A204.1 (cell line): ENCODE results near the gene PHF3.
A peak's percentile ranks its signal among the peaks of the same experiment; 100 is the strongest.

Source experiments
- FAIRE-seq: peaks from 2 replicates; lab custom pipeline; 2012; peaks lifted over from hg19 to GRCh38; lab: Jason Lieb, UNC

Gene PHF3, protein sequence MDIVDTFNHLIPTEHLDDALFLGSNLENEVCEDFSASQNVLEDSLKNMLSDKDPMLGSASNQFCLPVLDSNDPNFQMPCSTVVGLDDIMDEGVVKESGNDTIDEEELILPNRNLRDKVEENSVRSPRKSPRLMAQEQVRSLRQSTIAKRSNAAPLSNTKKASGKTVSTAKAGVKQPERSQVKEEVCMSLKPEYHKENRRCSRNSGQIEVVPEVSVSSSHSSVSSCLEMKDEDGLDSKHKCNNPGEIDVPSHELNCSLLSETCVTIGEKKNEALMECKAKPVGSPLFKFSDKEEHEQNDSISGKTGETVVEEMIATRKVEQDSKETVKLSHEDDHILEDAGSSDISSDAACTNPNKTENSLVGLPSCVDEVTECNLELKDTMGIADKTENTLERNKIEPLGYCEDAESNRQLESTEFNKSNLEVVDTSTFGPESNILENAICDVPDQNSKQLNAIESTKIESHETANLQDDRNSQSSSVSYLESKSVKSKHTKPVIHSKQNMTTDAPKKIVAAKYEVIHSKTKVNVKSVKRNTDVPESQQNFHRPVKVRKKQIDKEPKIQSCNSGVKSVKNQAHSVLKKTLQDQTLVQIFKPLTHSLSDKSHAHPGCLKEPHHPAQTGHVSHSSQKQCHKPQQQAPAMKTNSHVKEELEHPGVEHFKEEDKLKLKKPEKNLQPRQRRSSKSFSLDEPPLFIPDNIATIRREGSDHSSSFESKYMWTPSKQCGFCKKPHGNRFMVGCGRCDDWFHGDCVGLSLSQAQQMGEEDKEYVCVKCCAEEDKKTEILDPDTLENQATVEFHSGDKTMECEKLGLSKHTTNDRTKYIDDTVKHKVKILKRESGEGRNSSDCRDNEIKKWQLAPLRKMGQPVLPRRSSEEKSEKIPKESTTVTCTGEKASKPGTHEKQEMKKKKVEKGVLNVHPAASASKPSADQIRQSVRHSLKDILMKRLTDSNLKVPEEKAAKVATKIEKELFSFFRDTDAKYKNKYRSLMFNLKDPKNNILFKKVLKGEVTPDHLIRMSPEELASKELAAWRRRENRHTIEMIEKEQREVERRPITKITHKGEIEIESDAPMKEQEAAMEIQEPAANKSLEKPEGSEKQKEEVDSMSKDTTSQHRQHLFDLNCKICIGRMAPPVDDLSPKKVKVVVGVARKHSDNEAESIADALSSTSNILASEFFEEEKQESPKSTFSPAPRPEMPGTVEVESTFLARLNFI (N-terminal part only)

DNA sequence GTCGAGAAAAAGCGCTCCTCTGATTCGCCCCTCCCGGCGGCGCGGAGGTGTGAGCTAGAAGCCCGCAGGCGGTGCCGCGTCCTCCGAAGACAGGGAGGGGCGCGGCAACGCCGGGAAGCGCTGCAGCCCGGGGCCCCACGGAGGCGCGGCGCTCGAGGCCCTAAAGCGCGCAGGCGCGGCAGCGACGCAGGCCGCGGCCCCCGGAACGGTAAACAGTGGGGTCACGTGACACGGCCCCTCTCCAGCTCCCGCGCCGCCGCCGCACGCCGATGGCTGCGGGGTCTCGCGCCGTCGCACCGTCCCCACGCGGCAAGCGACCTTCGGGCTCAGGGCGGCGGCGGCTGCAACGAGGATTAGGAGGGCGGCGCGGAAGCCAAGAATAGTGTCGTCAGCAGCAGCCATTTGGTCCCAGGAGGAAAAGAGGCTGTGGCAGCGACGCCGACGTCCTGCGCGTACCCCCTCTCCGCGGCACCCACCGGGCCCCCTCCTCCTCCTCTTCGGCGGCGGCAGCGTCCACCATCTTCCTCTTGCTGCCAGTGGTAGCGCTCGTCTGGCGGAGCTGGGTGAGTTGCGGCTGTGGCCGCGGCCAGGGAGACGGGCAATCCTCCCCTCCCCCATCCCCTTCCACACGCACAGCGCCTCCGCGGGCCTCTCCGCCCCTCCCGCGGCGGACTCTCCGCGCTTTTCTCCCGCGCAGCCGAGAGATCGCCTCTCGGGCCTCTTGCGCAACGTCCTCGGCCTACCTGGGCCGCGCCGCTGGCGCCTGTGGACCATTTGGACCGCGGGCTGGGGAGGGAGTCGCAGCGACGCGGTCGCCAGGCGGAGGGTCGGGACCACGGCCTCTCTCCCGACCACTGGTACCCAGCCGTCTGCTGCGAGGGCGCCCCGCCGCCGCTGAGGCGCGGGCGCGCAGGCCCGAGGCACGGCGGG, at the start of gene PHF3:
PHF3 (plus strand) TSS at position 215 of the 930 bp plus-strand sequence. CDS start 10,750 bp downstream, outside the sequence.
- no peak for FAIRE-seq

DNA sequence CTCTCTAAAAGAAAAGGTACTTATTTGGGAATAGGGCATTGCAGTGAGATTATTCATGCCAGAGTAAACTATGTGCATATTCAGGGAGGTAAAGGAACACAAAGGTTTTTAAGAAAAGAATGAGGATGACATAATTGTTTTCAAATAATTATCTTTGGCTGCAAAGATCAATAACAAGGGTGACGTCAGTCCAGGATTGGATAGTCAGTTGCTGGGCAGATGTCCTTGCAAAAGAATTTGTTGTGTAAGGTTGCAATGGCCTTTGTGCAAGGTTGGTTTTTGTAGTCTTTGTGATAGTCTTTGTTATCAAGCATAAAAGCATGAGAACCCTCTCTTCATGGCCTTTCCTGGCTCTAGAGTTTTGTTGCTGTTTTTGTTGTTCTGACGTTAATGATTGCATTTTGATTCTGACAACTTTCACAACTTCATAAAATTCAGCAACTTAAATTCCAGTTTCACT, 45.6 kb upstream of the PHF3 start:
- no peak for FAIRE-seq

DNA sequence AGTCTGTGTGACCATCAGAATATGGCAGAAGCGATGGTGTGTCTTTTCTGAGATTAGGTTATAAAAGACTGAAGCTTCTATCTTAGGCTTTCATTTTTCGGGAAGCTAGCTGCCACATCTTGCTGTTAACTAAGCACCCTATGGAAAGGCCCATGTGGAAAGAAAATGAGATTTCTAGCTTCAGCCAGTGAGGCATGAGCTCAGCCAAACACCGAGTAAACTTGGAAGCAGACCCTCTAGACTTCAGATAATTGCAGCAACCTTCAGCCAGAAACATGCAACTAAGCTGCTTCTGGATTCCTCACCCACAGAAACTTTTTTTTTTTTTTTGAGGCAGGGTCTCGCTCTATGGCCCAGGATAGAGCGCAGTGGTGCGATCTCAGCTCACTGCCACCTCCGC, 42.7 kb upstream of the PHF3 start:
- no peak for FAIRE-seq

DNA sequence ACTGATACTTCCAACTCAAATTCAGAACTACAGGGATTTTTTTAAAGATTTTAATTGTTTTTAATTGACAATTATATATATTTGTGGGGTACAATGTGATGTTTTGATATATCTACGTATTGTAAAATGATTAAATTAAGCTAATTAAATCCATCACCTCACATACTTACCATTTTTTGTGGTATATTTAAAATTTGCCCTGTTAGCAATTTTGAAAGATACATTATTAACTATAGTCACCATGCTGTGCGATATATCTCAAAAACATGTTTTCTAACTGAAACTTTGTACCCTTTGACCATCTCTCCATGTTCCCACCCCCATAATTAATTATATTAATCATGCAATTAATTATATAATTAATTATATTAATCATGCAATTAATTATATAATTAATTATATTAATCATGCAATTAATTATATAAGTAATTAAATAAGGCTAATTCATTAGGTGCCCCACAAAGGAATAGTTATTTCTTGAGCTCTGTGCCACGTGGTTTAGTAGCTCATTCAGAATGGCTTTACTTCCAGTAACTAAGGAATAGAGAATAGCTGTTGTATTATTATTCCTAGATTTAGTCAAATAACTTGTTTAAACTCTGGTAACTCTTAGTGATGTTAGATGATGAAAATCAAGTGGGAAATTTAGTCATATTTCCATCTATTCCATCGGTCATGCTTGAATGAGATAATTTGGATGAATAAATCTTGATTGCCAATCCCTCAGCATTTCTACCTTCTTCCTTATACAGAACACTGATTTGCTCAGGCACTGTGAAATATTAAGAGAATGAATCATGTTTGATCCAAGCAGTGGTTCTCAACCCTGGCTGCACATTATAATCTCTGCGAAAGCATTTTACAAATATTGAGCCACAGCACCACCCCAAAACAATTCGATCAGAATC, 38.2 kb upstream of the PHF3 start:
- FAIRE-seq = peak; percentile 56

DNA sequence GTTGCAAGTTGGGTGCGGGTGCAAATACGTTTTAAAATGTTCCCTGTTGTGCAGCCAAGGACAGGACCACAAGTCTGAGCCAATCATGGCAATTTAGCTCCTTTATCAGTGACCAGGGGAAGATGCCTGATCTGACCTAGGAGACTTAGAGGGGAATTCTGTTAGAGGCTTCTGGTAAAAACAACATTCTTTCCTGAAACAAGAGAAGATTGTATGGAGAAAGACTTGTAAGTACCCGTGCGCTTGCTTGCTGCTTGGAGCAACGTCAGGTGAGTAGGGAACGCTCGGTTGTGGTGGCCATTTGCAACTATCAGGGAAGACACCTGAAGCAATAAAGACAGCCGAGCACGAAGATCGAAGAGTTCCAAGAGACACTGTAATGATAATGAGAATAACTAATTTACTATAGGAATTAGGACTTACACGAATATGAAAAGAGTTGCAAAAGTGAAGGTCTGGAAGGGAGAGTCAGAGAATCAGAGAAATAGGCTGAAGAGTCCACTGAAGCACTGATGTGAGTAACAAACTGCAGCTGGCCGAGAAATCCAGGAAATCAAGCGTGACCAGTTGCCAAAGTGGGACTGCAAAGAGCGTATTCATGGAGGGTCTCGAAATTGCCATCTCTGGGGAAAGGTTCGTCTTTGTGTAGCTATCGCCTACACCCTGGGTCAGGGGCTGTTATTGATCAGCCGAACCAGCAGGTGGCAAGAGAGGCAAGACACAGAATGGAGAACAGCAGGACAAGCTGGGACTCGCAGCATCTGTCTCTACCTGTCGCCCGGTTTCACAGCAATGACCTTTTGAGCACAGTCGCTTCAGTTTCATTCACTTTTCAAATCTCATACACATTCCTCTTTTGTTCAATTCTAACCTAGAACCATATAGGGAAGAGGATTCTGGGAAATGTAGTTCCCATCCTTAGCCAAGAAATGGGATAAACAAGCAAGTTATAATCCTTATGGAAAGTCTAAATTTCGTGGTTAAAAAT, 37.3 kb upstream of the PHF3 start:
- no peak for FAIRE-seq

DNA sequence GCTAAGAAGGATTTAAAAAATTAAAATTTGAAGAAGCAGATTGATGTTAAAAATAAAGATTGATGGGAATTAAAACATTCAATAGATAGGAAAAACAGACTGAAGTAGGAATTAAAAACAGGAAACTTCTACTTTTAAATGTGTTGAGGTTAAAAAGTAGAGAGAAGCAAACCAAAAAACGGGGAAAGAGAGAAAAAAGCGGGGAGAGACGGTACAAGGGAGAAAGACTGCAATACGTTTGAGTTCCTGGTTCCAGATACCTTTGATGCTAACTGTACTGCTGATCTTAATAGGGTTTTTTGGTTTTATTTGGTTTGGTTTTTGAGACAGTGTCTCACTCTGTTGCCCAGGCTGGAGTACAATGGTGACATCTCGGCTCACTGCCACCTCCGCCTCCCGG, 36.4 kb upstream of the PHF3 start:
- no peak for FAIRE-seq

DNA sequence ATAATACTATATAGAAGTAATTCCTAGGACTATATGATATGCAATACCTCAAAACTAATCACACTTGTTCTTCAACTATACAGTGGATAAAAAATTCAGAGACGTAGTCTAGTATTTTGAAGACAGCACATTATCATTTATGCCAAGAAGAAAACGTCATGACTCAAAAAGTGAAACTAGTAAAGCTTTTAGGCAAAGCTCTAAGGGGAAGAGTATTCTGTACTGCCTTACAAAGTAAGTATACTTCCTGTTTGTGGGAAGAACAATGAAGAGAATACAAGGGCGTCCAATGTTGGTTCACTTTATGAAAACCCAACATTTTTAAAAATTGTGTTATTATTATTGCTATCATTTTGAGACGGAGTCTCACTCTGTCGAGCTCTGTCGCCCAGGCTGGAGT, 35.5 kb upstream of the PHF3 start:
- no peak for FAIRE-seq

DNA sequence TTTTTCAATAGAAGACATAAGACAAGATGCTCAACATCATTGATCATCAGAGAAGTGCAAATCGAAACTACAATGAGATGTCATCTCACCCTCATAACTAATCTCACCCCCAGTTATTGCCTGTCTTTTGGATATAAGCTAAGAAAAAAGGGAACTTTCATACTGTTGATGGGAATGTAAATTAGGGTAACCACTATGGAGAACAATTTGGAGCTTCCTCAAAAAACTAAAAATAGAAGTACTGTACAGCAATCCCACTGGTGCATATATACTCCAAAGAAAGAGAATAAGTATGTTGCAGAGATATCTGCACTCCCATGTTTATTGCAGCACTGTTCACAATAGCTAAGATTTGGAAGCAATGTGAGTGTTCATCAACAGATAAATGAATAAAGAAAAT, 26.4 kb upstream of the PHF3 start:
- no peak for FAIRE-seq

DNA sequence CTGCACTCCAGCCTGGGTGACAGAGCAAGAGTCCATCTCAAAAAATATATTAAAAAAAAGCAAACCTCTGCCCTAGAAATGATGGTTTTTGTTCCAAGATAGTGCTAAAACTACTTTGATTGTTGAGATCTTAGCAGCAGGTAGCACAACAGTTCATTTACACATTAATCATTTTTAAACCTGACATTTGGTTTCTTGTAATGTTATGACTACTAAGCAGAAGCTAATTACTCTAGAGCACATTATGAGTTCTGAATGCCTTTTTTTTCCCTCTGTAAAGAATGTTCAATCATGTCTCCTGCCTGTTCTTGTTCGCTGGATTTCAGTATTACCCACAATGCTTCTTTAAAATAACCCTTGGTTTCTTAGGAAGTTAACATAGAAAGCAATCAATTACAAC, 24.7 kb upstream of the PHF3 start:
- FAIRE-seq = no peak

DNA sequence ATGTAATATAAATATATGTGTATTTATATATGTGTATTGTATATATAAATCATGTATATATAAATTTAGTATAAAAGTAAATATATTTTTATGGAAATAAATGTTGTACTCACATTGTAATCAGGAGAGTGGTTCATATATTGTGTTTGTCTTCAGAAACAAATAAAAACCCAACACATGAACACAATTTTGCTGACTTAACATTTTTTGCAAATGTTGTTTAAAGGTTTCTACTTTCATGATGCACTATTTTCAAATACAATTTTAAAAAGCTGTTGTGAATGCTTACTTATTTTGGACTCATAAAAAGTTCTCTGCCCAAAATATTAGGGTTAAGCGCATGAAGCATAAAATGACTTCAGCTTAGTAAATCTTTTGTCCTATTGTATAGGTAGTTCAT, 24.0 kb upstream of the PHF3 start:
- peak; percentile 85 for FAIRE-seq

DNA sequence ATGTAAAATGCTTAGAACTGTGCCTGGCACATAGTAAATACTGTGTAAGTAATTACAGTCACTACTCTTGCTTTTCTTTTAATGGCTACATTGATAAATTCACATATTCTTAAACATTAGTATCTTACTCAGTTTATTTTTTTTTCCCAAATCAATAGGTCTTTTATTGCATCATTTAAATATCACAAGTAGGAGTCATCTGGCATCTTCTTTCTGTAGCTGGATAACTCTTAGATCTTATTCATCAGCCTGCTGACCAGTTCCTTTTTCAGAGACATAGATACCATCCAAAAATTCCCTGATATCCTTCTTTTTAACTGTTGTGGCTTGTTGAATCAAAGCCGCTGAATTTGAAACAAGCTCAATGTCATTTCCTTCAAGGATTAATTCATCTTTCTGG, 20.0 kb upstream of the PHF3 start:
- FAIRE-seq = no peak

DNA sequence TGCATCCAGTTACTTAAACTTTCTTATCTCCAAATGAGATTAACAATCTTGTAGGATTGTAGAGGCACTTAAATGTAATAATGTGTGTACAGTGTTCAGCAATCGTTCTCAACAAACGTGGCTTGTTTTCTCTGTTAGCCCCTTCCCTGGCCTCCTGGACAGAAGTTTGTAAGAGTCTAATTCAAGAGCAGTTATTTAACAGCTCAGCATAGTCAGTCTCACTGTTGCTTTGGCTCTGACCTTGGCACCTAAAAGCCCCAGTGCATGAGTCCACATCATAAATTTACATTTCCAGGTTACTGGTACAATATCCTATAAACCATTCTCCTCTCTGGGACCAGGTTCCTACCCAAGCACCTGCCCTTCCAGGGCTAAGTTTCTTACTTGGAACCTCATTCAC, 11.5 kb upstream of the PHF3 start:
- FAIRE-seq = no peak

DNA sequence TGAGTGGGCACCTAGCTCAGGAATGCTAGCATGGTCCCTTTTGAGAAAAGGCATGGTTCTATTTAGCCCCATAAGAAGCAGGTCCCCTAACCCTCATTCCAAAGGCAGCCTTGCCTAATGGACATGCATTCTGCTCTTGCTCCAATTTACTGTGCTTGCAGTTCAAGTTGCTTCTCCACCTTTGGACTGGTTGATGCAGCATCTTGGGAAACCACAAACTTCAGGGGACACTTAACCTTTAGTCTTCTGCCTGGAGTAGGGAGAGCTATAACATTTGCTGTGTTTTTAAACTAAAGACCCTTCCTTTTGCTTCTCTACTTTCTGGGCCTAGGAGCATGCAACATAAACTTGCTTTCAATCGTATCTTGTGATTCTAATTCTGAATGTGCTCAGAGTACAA, 5.1 kb upstream of the PHF3 start:
- FAIRE-seq = no peak

DNA sequence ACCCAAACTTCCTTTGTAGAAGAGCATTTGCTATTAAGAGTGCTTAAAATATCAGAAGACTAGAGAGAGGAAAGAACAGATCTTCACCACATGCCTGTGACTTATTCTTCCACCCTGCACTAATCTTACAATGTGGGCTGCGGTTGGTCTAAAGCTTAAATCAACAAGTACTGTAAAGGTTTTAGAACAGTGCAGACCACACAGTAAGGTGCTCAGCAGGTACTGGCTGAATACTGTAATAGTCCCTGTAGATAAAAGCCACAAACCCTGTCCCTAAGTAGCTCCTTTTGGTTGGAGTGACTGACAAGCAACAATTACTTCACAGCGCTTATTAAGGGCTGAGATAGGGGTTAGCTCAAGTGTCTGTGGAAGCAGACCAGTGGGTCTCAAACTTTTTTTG, 972 bp upstream of the PHF3 start:
- no peak for FAIRE-seq

DNA sequence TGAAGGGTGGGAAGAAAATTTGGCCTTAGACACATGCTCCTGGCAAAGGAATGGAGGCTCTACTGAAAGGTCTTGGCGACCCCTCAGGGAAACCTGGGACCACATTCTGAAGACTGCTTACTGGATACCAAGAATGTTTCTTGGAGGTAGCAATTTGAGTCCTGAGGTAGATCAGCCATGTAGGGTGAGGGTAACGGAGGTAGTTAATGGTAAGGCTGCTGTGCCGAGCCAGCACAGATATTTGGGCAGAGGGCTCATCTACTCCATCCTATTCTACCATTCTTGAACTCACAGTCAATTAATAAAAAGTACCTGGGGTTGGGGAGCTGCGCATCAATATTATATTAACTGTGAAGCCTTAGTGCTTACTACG, 401 bp upstream of the PHF3 start:
- no peak for FAIRE-seq

DNA sequence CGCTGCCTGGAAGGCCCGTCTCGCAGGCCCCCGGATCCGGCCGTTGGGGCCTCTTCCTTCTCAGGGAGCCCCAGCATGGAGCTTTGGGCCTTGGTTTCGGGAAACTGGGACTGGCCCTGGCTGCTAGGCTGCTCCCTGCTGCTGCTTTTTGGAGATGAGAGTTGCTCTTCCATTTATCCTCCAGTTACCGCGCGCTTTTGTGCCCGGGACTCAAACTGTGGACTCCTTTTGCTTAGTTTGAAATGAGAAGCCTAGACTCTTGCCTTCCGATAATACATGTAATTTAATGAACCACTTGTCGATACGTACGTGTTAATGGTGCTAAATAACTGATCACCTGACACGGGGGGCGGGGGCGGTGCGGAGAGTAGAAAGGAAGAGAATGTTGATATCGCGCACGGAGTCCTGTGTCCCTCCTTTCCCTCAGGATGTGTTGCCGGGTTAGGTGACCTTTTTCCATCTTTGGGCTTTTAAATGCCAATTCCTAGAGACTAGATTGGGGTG, 968 bp downstream of the PHF3 start:
- no peak for FAIRE-seq

DNA sequence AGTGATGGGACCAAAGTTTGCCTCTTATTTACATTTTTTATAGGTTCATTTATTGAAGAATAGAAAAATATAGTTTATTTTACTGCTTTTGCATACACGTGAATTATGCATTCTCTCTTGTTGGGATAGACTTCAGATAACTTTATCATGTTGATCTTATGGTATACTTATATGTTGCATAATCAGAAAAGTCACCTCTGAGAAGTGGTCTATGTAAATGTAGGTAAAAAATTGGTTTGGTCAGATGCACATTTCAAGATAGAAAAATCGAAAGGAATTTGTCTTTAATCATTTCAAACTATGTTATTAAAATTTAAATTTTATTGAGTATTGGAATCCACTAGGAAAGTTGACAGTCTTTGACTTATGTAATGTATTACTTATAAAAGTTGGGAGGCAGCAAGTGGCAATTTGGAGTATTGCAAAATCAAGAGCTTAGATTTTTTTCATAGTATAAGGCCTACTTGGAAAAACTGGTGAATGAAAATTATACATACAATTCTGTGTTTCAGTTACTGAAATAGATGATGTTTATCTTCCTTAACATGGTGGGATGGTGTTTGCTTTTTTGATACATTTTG, 2.4 kb downstream of the PHF3 start:
- peak; percentile 56 for FAIRE-seq

DNA sequence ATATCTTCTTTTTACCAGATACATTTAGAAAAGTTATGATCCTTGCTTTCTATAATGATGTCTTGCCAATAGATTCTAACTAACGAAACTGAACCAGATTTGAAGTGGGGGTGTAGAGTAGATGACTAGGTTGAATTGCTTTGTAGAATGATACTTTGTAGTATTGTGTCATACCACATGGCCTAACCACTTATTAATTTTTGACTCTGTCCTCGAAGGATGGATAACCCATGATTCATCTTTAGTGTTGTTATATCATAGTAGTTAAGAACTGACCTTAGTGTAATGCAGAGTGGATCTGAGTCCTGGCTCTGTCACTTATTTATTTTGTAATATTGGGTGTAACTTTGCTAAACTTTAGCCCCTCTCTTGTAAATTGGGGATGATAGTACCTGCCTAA, 4.5 kb downstream of the PHF3 start:
- no peak for FAIRE-seq

DNA sequence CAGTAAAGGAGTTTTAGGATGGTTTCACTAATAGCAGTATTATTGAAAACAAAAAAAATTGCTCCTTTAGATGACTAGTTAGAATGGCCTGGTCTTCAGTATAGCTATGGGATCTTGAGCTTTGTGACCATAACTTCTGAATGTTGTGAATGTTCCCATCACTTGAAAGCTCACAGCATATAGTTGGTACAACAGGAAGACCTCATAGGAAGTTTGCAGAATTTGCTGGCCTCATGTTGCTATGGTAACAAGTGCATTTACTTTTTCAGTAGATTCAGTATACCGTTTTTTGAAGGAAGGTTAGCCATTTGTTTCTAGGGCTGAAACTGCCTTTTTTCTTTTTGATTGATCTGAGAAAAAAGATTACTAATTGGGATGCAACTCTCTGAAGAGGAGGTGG, 8.3 kb downstream of the PHF3 start:
- no peak for FAIRE-seq
